HG03066 (cell line): ENCODE data around the gene GSDME.

Source experiments
- ATAC-seq: cut with Tn5 transposase; IDR thresholded peaks from one replicate; pipeline ENCODE4 v1.9.1; 2021; ENCODE audit warnings: low read depth; ENCODE audit not compliant: unreplicated experiment

The GSDME gene

GRCh38 chr7:24777806-24778205, 20.5 kb upstream of the GSDME start:
- ATAC-seq = no peak

GRCh38 chr7:24773646-24774045, 16.4 kb upstream of the GSDME start:
- no peak for ATAC-seq

- no peak for ATAC-seq
These were observed 12.6 kb upstream of the GSDME start for GRCh38 chr7:24769851-24770250.

GRCh38 chr7:24769014-24769830, 12.0 kb upstream of the GSDME start:
- no peak for ATAC-seq

- no peak for ATAC-seq
These were observed 10.8 kb upstream of the GSDME start for GRCh38 chr7:24767878-24768569.

GRCh38 chr7:24764972-24765744, 7.9 kb upstream of the GSDME start:
- no peak for ATAC-seq

- no peak for ATAC-seq
These were observed 6.7 kb upstream of the GSDME start for GRCh38 chr7:24764011-24764410.

- no peak for ATAC-seq
These were observed 6.1 kb upstream of the GSDME start for GRCh38 chr7:24763303-24763901.

GRCh38 chr7:24762771-24763170, 5.5 kb upstream of the GSDME start:
- ATAC-seq = no peak

- ATAC-seq = no peak
These were observed 3.7 kb upstream of the GSDME start for GRCh38 chr7:24760968-24761367.

GRCh38 chr7:24756545-24757352, 515 bp downstream of the GSDME start:
- ATAC-seq = no peak

GRCh38 chr7:24755541-24756407, 1.5 kb downstream of the GSDME start:
- ATAC-seq = peak; percentile 64

- ATAC-seq = no peak
These were observed 2.3 kb downstream of the GSDME start for GRCh38 chr7:24754906-24755506.

- no peak for ATAC-seq
These were observed 5.0 kb downstream of the GSDME start for GRCh38 chr7:24752073-24752800.

- ATAC-seq = no peak
These were observed 5.8 kb downstream of the GSDME start for GRCh38 chr7:24751484-24751883.

GRCh38 chr7:24750441-24751055, 6.7 kb downstream of the GSDME start:
- no peak for ATAC-seq

GRCh38 chr7:24748521-24748920, 8.7 kb downstream of the GSDME start:
- no peak for ATAC-seq

- no peak for ATAC-seq
These were observed 11.9 kb downstream of the GSDME start for GRCh38 chr7:24745355-24745754.
